CD4-positive, alpha-beta T cell treated with Interleukin-17A for 4 hours (primary cell): ENCODE results near the gene GLT1D1.

Experiments used
- DNase-seq: peaks from one replicate; pipeline ENCODE4 v3.0.0-alpha.2; 2020; ENCODE audit warnings: mixed read lengths

GLT1D1 gene

GRCh38 chr12:128856035-128856790, 2.9 kb downstream of the GLT1D1 start:
- no peak for DNase-seq

- no peak for DNase-seq
Observed at GRCh38 chr12:128856791-128857078, 3.5 kb downstream of the GLT1D1 start.

GRCh38 chr12:128857133-128857763, 4.0 kb downstream of the GLT1D1 start:
- no peak for DNase-seq

GRCh38 chr12:128859311-128859710, 6.0 kb downstream of the GLT1D1 start:
- DNase-seq, result no peak

- no peak for DNase-seq
Observed at GRCh38 chr12:128861226-128862016, 8.1 kb downstream of the GLT1D1 start.

GRCh38 chr12:128863957-128864356, 10.7 kb downstream of the GLT1D1 start:
- no peak for DNase-seq

- no peak for DNase-seq
Observed at GRCh38 chr12:128864516-128865186, 11.4 kb downstream of the GLT1D1 start.

- DNase-seq, result no peak
Observed at GRCh38 chr12:128867466-128867865, 14.2 kb downstream of the GLT1D1 start.

GRCh38 chr12:128871516-128871892, 18.2 kb downstream of the GLT1D1 start:
- DNase-seq, result no peak

- no peak for DNase-seq
Observed at GRCh38 chr12:128872303-128872702, 19.0 kb downstream of the GLT1D1 start.

- DNase-seq, result no peak
Observed at GRCh38 chr12:128876559-128876958, 23.3 kb downstream of the GLT1D1 start.

GRCh38 chr12:128879898-128880764, 26.9 kb downstream of the GLT1D1 start:
- no peak for DNase-seq

- no peak for DNase-seq
Observed at GRCh38 chr12:128891856-128892255, 38.6 kb downstream of the GLT1D1 start.

GRCh38 chr12:128903236-128903635, 50.0 kb downstream of the GLT1D1 start:
- no peak for DNase-seq

- no peak for DNase-seq
Observed at GRCh38 chr12:128905003-128905544, 51.8 kb downstream of the GLT1D1 start.

GRCh38 chr12:128906485-128907137, 53.3 kb downstream of the GLT1D1 start:
- no peak for DNase-seq

- DNase-seq, result no peak
Observed at GRCh38 chr12:128908254-128908653, 55.0 kb downstream of the GLT1D1 start.

- DNase-seq, result no peak
Observed at GRCh38 chr12:128909653-128910052, 56.4 kb downstream of the GLT1D1 start.

GRCh38 chr12:128910629-128911028, 57.4 kb downstream of the GLT1D1 start:
- DNase-seq, result no peak

- DNase-seq, result no peak
Observed at GRCh38 chr12:128911861-128912260, 58.6 kb downstream of the GLT1D1 start.

GRCh38 chr12:128914908-128915563, 61.8 kb downstream of the GLT1D1 start:
- no peak for DNase-seq
